ENCODE data around the gene WFDC5. TPM values are rescaled to one million over a fixed set of nuclear protein-coding genes. Genes with fewer than 3 reads are reported as not detected.

Gene WFDC5
- total and polyA plus RNA-seq, 4 experiments from 2014 or later: not detected

DNA sequence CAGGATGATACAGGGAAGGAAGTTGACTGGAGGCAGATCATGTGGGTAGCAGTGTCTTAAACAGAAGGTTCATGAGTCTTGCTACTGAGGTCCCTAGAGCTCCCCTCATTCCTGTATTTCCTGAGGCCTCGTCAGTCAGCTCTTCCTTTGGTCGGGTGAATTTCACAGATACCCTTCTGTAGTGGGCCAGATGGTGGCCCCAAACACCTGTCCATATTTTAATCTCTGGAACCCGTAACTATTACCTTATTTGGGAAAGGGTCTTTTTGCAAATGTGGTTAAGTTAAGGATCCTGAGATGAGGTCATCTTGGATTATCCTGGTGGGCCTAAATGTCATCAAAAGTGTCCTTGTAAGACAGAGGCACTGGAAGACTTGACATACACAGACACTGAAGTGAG lies 23.6 kb downstream of the WFDC5 start:
- CTCF ChIA-PET (ENCODE audit: partially characterized antibody): interaction anchor here (1.5 kb wide), 1 partner anchor 680 kb away, joined by 4 read pairs; no protein-coding TSS in a partner anchor
- POLR2A ChIA-PET (ENCODE audit: partially characterized antibody): no interaction called here
- Histone ChIP-seq H3K36me3 (ENCODE audit: insufficient read depth, low read length) (peaks cover 4% of the 10 kb centered on the region), H3K27me3 (ENCODE audit: insufficient read depth, low read length) (no peaks in the 10 kb centered on the region), H3K9me3 (ENCODE audit: control insufficient read depth in 1 of 2, low read length in 2 of 2) (no peaks in the 10 kb centered on the region), H3K4me1 (ENCODE audit: insufficient read depth, low read length) (no peaks in the 10 kb centered on the region), H3K4me3 (ENCODE audit: low read length in 2 of 2) (no peak overlapping the region), H3K27ac (ENCODE audit: low read depth, low read length) (no peak overlapping the region)
- Mint-ChIP-seq H3K9me3 (no peaks in the 10 kb centered on the region), H3K4me3 (no peak overlapping the region), H3K4me1 (peaks cover 4 to 14% (median 8%) of the 10 kb centered on the region in 4 donors), H3K36me3 (peaks cover 5 to 41% of the 10 kb centered on the region in 2 donors), H3K27ac (peak overlapping the region in 3 of 7 donors; percentile 14 to 44 (median 22)), H3K27me3 (peaks cover 0 to 3% of the 10 kb centered on the region in 2 donors)
- intact Hi-C loops (cut with micrococcal nuclease): no loop called here
- DNase-seq: no peak

DNA sequence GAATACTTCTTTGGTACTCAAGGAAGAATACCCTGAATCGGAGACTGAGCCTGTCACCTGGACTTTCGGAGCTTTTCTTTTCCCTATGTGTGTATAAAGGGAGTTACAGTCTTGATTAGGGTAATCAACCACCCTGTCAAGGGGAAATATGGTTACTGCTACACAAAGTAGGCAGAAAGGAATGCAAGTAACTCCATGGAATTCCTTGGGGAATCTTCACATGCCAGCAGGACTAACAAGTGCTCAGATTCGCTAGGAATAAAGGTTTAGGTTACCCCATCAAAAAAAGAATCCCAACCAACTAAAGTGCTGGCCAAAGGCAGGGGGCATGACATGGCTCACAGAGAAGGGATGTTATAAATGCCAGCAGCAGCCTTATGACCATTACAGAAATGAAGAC lies 24.5 kb downstream of the WFDC5 start:
- H3K9me3 ChIP-seq (ENCODE audit: control insufficient read depth in 1 of 2, low read length in 2 of 2): no peaks in the 10 kb centered on the region
- peak overlapping the region in 1 of 7 donors; percentile 60 for H3K27ac Mint-ChIP-seq
- intact Hi-C loops (cut with micrococcal nuclease): no loop called here
- no peaks in the 10 kb centered on the region for H3K27me3 ChIP-seq (ENCODE audit: insufficient read depth, low read length)
- H3K9me3 Mint-ChIP-seq: no peaks in the 10 kb centered on the region
- POLR2A ChIA-PET (ENCODE audit: partially characterized antibody): no interaction called here
- CTCF ChIA-PET (ENCODE audit: partially characterized antibody): no interaction called here
- H3K36me3 Mint-ChIP-seq: peaks cover 13 to 49% of the 10 kb centered on the region in 2 donors
- no peak overlapping the region for H3K4me3 Mint-ChIP-seq
- DNase-seq: no peak
- no peaks in the 10 kb centered on the region for H3K4me1 ChIP-seq (ENCODE audit: insufficient read depth, low read length)
- peaks cover 3 to 10% (median 4%) of the 10 kb centered on the region in 4 donors for H3K4me1 Mint-ChIP-seq
- no peak overlapping the region for H3K27ac ChIP-seq (ENCODE audit: low read depth, low read length)
- H3K36me3 ChIP-seq (ENCODE audit: insufficient read depth, low read length): peaks cover 4% of the 10 kb centered on the region
- H3K4me3 ChIP-seq (ENCODE audit: low read length in 2 of 2): no peak overlapping the region
- no peaks in the 10 kb centered on the region for H3K27me3 Mint-ChIP-seq

DNA sequence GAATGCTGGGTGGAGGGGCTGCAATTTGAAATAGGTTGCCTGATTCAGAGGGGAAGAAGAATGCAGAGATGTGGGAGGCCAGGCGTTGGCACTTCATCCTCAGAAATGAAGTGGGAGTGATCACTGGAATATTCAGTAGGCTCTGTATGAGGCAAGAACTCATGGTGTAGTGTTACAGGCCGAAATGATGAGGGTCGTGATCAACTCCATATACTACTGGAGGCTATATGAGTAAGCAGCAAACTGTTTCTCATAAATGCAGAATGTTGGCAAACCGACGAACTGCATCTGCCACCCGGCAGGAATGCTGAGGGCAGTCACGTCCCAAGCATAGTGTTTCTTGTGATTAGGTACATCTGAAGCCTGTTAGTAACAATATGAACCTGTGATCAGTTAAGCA lies 26.7 kb downstream of the WFDC5 start:
- POLR2A ChIA-PET (ENCODE audit: partially characterized antibody): no interaction called here
- H3K27me3 ChIP-seq (ENCODE audit: insufficient read depth, low read length): no peaks in the 10 kb centered on the region
- H3K9me3 Mint-ChIP-seq: no peaks in the 10 kb centered on the region
- no peaks in the 10 kb centered on the region for H3K27me3 Mint-ChIP-seq
- H3K4me3 Mint-ChIP-seq: no peak overlapping the region
- H3K9me3 ChIP-seq (ENCODE audit: control insufficient read depth in 1 of 2, low read length in 2 of 2): no peaks in the 10 kb centered on the region
- H3K27ac Mint-ChIP-seq: peak overlapping the region in 1 of 7 donors; percentile 59
- peaks cover 4% of the 10 kb centered on the region for H3K36me3 ChIP-seq (ENCODE audit: insufficient read depth, low read length)
- no peaks in the 10 kb centered on the region for H3K4me1 ChIP-seq (ENCODE audit: insufficient read depth, low read length)
- DNase-seq: no peak
- H3K4me3 ChIP-seq (ENCODE audit: low read length in 2 of 2): no peak overlapping the region
- H3K4me1 Mint-ChIP-seq: peaks cover 5 to 13% (median 7%) of the 10 kb centered on the region in 4 donors
- H3K36me3 Mint-ChIP-seq: peaks cover 29 to 70% of the 10 kb centered on the region in 2 donors
- CTCF ChIA-PET (ENCODE audit: partially characterized antibody): interaction anchor here (1.2 kb wide), 1 partner anchor 8 kb away, joined by 4 read pairs; no protein-coding TSS in a partner anchor
- intact Hi-C loops (cut with micrococcal nuclease): no loop called here
- no peak overlapping the region for H3K27ac ChIP-seq (ENCODE audit: low read depth, low read length)

DNA sequence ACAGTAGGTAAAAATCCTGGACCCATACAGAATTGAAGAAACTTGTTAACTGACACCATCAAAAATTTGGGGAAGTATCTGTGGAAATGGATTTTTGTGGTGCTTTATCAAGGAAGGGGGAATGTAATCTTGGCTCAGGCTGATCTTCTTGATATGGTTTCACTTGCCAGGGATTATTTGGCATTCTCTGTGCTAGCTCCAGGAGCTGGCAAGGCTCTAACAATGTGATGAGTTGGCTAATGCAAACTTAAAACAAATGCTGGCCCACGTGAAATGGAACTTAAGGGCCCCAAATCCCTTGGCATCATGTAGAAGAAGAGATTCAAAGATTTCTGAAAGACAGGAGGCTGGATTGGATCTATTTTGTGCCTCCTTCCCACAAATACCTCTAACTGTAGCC lies 27.2 kb downstream of the WFDC5 start:
- Mint-ChIP-seq H3K27me3 (no peaks in the 10 kb centered on the region), H3K4me3 (no peak overlapping the region), H3K27ac (peak overlapping the region in 3 of 7 donors; percentile 56 to 59 (median 58)), H3K4me1 (peaks cover 5 to 16% (median 7%) of the 10 kb centered on the region in 4 donors), H3K36me3 (peaks cover 34 to 74% of the 10 kb centered on the region in 2 donors), H3K9me3 (peaks cover 0 to 4% (median 0%) of the 10 kb centered on the region in 8 donors)
- Histone ChIP-seq H3K4me1 (ENCODE audit: insufficient read depth, low read length) (no peaks in the 10 kb centered on the region), H3K27me3 (ENCODE audit: insufficient read depth, low read length) (no peaks in the 10 kb centered on the region), H3K36me3 (ENCODE audit: insufficient read depth, low read length) (peaks cover 4% of the 10 kb centered on the region), H3K27ac (ENCODE audit: low read depth, low read length) (no peak overlapping the region), H3K9me3 (ENCODE audit: control insufficient read depth in 1 of 2, low read length in 2 of 2) (no peaks in the 10 kb centered on the region), H3K4me3 (ENCODE audit: low read length in 2 of 2) (no peak overlapping the region)
- POLR2A ChIA-PET (ENCODE audit: partially characterized antibody): no interaction called here
- no peak for DNase-seq
- CTCF ChIA-PET (ENCODE audit: partially characterized antibody): interaction anchor here (1.2 kb wide), 1 partner anchor 8 kb away, joined by 4 read pairs; no protein-coding TSS in a partner anchor
- intact Hi-C loops (cut with micrococcal nuclease): no loop called here

DNA sequence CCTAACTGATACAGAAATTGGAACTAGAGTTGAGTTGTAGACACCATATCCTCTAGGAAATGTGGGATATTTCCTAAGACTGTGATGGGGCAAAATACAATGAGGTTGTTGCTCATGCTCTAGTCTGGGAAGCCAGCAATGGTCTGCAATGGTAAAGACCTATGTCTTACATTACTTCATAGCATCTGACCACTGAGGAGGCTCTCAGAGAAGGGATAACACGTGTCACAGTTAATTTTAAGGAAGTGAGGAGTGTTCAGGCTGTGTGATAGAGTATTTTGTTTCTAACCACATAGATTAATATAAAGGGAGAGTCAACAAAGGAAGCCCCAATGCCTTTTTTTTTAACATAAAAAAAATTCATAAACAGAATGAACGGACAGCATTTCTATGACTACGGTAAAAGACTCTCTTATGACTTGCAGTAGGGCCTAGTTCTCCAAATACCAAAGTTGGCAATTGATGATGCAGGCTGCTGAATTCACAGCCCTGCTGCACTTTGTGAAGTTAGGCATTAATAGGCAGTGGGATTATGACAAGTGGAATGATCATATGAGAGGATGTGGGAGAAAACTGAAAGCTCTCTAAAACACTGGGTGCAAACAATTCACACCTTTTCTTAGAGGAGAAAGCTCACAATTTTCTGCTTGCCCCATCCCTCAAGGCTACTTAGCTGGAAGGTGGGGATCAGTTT lies 27.7 kb downstream of the WFDC5 start:
- Mint-ChIP-seq H3K36me3 (peaks cover 39 to 80% of the 10 kb centered on the region in 2 donors), H3K4me1 (peaks cover 5 to 16% (median 7%) of the 10 kb centered on the region in 4 donors), H3K9me3 (peaks cover 0 to 8% (median 1%) of the 10 kb centered on the region in 8 donors), H3K27me3 (no peaks in the 10 kb centered on the region), H3K4me3 (no peak overlapping the region), H3K27ac (peak overlapping the region in 4 of 7 donors; percentile 56 to 59 (median 58))
- H3K27ac ChIP-seq (ENCODE audit: low read depth, low read length): no peak overlapping the region
- peaks cover 0 to 4% of the 10 kb centered on the region in 2 donors for H3K9me3 ChIP-seq (ENCODE audit: control insufficient read depth in 1 of 2, low read length in 2 of 2)
- H3K4me3 ChIP-seq (ENCODE audit: low read length in 2 of 2): no peak overlapping the region
- DNase-seq: no peak
- intact Hi-C loops (cut with micrococcal nuclease): no loop called here
- CTCF ChIA-PET (ENCODE audit: partially characterized antibody): interaction anchor here (1.2 to 1.5 kb wide), 2 partner anchors 9 kb away, joined by 4 to 10 read pairs; no protein-coding TSS in a partner anchor
- no peaks in the 10 kb centered on the region for H3K27me3 ChIP-seq (ENCODE audit: insufficient read depth, low read length)
- H3K36me3 ChIP-seq (ENCODE audit: insufficient read depth, low read length): peaks cover 8% of the 10 kb centered on the region
- POLR2A ChIA-PET (ENCODE audit: partially characterized antibody): interaction anchor here (1.0 kb wide), 1 partner anchor 39 kb away, joined by 3 read pairs; no protein-coding TSS in a partner anchor
- H3K4me1 ChIP-seq (ENCODE audit: insufficient read depth, low read length): no peaks in the 10 kb centered on the region

DNA sequence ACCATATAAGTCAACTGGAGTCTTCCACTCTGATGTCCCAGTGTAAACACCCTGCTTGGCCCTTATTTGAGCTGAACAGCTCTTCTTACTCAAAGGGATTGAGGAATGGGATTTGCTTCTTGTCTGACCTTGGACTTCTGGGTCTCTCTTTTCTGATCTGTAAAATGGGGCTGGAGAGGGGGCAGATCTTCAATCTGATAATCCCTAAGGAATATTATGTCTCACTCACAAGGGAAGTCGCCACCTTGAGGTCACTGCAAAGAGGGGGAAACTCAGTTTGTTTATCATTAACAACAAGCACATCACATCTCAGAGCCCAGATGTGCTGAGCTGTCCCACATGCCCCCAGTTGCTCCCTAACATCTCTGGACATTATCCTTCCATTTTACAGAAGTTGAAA lies 29.1 kb downstream of the WFDC5 start:
- Mint-ChIP-seq H3K4me1 (peaks cover 6 to 22% (median 9%) of the 10 kb centered on the region in 4 donors), H3K27me3 (no peaks in the 10 kb centered on the region), H3K4me3 (no peak overlapping the region), H3K27ac (peak overlapping the region in 5 of 7 donors; percentile 3 to 67 (median 42)), H3K36me3 (peaks cover 53 to 89% of the 10 kb centered on the region in 2 donors), H3K9me3 (peaks cover under 1 to 21% (median 9%) of the 10 kb centered on the region in 8 donors)
- CTCF ChIA-PET (ENCODE audit: partially characterized antibody): interaction anchor here (1.5 kb wide), 1 partner anchor 10 kb away, joined by 10 read pairs; no protein-coding TSS in a partner anchor
- Histone ChIP-seq H3K4me3 (ENCODE audit: low read length in 2 of 2) (no peak overlapping the region), H3K27ac (ENCODE audit: low read depth, low read length) (no peak overlapping the region), H3K9me3 (ENCODE audit: control insufficient read depth in 1 of 2, low read length in 2 of 2) (peaks cover 0 to 8% of the 10 kb centered on the region in 2 donors), H3K36me3 (ENCODE audit: insufficient read depth, low read length) (peaks cover 21% of the 10 kb centered on the region), H3K27me3 (ENCODE audit: insufficient read depth, low read length) (no peaks in the 10 kb centered on the region), H3K4me1 (ENCODE audit: insufficient read depth, low read length) (no peaks in the 10 kb centered on the region)
- intact Hi-C loops (cut with micrococcal nuclease): no loop called here
- DNase-seq: no peak
- POLR2A ChIA-PET (ENCODE audit: partially characterized antibody): interaction anchor here (1.0 kb wide), 1 partner anchor 37 kb away, joined by 3 read pairs; no protein-coding TSS in a partner anchor

DNA sequence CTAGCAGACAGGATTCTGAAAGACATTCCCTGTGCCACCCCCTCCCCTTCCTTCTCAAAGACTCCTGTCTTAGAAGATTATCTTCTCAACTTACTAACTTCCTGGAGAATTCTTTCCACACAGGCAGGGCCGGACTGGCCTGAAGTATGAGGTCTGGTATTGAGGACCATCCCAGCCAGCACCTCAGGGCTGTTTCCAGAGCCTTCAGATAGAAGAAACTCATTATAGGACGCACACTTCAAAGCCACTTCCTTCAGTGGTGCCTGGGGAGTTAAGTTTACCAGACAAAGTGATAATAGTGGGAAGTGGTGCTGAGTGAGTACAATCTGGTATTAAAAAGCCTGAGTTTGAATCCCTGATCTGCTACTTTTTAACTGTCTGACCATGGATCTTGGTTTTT lies 29.7 kb downstream of the WFDC5 start:
- Mint-ChIP-seq H3K36me3 (peaks cover 59 to 90% of the 10 kb centered on the region in 2 donors), H3K4me1 (peaks cover 6 to 22% (median 9%) of the 10 kb centered on the region in 4 donors), H3K9me3 (peaks cover 2 to 24% (median 10%) of the 10 kb centered on the region in 8 donors), H3K4me3 (peak overlapping the region in 1 of 8 donors; percentile 10), H3K27me3 (no peaks in the 10 kb centered on the region), H3K27ac (peak overlapping the region in 5 of 7 donors; percentile 22 to 73 (median 60))
- H3K36me3 ChIP-seq (ENCODE audit: insufficient read depth, low read length): peaks cover 26% of the 10 kb centered on the region
- H3K27ac ChIP-seq (ENCODE audit: low read depth, low read length): no peak overlapping the region
- POLR2A ChIA-PET (ENCODE audit: partially characterized antibody): no interaction called here
- no peak overlapping the region for H3K4me3 ChIP-seq (ENCODE audit: low read length in 2 of 2)
- H3K9me3 ChIP-seq (ENCODE audit: control insufficient read depth in 1 of 2, low read length in 2 of 2): peaks cover 0 to 8% of the 10 kb centered on the region in 2 donors
- H3K27me3 ChIP-seq (ENCODE audit: insufficient read depth, low read length): no peaks in the 10 kb centered on the region
- no peaks in the 10 kb centered on the region for H3K4me1 ChIP-seq (ENCODE audit: insufficient read depth, low read length)
- intact Hi-C loops (cut with micrococcal nuclease): no loop called here
- CTCF ChIA-PET (ENCODE audit: partially characterized antibody): no interaction called here
- no peak for DNase-seq

Measured in CD4-positive, alpha-beta memory T cell (primary cell).